Liver (tissue), 3 donors: Measurements from ENCODE around the gene ST3GAL4.

Experiments
- CTCF ChIP-seq: fragments of 150-350 bp; IDR thresholded peaks from 2 replicates; pipeline ENCODE4 v1.5.1; 2017; ENCODE audit warnings: improper control_type of control experiment, low read depth, low read length; ENCODE audit not compliant: missing input control
- EGR1 ChIP-seq, 2 donors: IDR thresholded peaks; 2 replicates each; pipeline ENCODE4 v1.6.1; 2016 to 2018; ENCODE audit warnings: antibody characterized with exemption in 2 of 2, low read depth in 2 of 2
- FOXA2 ChIP-seq: IDR thresholded peaks from 2 replicates; pipeline ENCODE4 v1.6.1; 2016; ENCODE audit warnings: antibody characterized with exemption
- GABPA ChIP-seq, 2 donors: IDR thresholded peaks in 1 of 2; conservative IDR thresholded peaks in 1 of 2; 2 replicates each; pipeline ENCODE4 v1.6.1; 2016; ENCODE audit warnings: antibody characterized with exemption in 2 of 2, mild to moderate bottlenecking in 1 of 2, moderate library complexity in 1 of 2
- JUND ChIP-seq, 2 donors: IDR thresholded peaks; 2 replicates each; pipeline ENCODE4 v1.6.1; 2016; ENCODE audit warnings: antibody characterized with exemption in 2 of 2
- RAD21 ChIP-seq, 2 donors: IDR thresholded peaks; 2 replicates each; pipeline ENCODE4 v1.6.1; 2016; ENCODE audit warnings: antibody characterized with exemption in 2 of 2, mild to moderate bottlenecking in 2 of 2
- SP1 ChIP-seq: IDR thresholded peaks from 2 replicates; pipeline ENCODE4 v1.6.1; 2018; ENCODE audit warnings: antibody characterized with exemption, mild to moderate bottlenecking
- YY1 ChIP-seq: IDR thresholded peaks from 2 replicates; pipeline ENCODE4 v1.6.1; 2016; ENCODE audit warnings: antibody characterized with exemption, mild to moderate bottlenecking
- TF ChIP-seq, protein P1 (sequence below): IDR thresholded peaks from 2 replicates; pipeline ENCODE4 v1.6.1; 2016; ENCODE audit warnings: antibody characterized with exemption
- TF ChIP-seq, protein P2 (sequence below): IDR thresholded peaks from 2 replicates; pipeline ENCODE4 v1.6.1; 2016; ENCODE audit warnings: antibody characterized with exemption
- donor health status: healthy.
- donor health status: healthy.

DNA sequence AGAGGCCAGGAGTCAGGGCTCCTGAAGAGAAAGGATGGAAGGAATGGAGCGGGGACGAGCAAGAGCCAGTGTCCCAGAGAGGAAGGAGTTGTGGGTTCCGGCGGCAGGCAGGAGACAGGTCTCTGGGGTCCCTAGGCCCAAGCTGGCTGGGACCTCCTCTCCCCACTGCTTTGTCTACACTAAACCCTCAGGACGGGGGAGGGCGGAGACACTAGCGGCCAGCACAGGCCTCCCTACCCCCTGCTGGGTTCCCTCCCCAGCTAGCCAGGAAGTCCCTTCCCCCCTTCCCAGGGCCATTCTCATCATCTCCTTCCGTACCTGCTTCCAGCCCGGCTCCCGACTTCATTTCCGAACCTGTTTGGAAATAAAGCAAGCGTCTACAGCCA is 79.5 kb downstream of the ST3GAL4 start:
- TF ChIP-seq, protein P1, sequence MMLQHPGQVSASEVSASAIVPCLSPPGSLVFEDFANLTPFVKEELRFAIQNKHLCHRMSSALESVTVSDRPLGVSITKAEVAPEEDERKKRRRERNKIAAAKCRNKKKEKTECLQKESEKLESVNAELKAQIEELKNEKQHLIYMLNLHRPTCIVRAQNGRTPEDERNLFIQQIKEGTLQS: no peak
- TF ChIP-seq CTCF (no peak), YY1 (no peak), RAD21 (IDR thresholded peaks at IDR 0.05) (no peak), JUND (IDR thresholded peaks at IDR 0.05) (no peak), GABPA (IDR thresholded peaks at IDR 0.05 in 1 of 2, conservative IDR thresholded peaks at IDR 0.05 in 1 of 2) (no peak), EGR1 (IDR thresholded peaks at IDR 0.05; ENCODE audit: low read depth in 2 of 2) (no peak), FOXA2 (no peak), SP1 (no peak)
- TF ChIP-seq, protein P2, sequence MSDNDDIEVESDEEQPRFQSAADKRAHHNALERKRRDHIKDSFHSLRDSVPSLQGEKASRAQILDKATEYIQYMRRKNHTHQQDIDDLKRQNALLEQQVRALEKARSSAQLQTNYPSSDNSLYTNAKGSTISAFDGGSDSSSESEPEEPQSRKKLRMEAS: no peak
